NCI-H1694 (cell line): Measurements from ENCODE around the gene BSND.
"Not testable (repeated sequence)": the region's sequence is repeated elsewhere in the genome, so short reads cannot be mapped to it uniquely, and the experiment has no call there.

Experiments
- DNase-seq: peaks from one replicate; lab custom pipeline; 2025; lab: John Stamatoyannopoulos, UW

Gene BSND

DNA sequence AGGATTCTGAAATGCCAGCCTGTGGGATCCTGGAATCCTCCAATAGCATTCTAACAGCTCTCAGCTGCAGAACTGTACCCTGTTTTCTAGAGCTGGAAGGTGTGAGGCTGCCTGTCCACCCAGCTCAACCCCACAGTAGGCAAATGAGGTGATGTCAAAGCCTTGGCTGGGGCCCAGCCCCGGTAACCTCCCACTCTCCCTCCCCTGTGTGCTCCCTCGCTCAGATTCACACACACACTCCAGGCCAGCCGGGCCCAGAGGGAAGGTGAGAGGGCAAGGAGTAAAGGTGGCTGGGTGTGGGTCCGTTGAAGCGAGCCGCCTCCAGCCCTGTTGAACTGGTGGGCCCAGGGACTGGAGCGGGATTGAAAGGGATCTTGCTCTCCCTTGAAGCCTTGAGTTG is at the start of gene BSND:
Gene BSND, plus strand, starts transcription at position 257 of the 400 bp plus-strand sequence. CDS start 254 bp downstream, outside the sequence.
- no peak for DNase-seq

DNA sequence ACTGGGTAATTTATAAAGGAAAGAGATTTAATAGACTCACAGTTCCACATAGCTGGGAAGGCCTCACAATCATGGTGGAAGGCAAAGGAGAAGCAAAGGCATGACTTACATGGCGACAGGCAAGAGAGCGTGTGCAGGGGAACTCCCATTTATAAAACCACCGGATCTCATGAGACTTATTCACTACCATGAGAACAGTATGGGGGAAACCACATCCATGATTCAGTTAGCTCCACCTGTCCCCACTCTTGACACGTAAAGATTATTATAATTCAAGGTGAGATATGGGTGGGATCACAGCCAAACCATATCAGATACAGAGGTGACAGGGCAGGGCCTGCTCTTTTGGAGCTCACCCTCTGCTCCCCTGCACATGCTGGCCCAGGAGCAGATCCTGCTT is 49.7 kb upstream of the BSND start:
- no peak for DNase-seq

DNA sequence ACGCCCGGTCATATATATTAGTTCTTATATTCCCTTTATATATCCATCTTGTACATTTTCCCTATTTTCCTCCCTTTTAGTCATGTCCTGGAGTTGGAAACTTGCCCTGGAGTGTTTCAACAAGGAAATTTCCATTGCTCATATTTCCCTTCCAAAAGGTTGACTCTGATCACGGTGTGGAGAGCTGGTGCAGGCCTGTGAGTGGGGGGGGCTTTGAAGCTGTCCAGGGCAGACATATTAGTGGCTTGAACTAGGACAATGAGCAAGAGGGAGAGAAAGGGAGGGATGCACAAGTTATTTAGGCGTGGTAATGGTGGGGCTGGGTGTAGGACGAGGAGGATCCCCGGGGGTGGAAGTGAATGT is 48.7 kb upstream of the BSND start:
- no peak for DNase-seq

DNA sequence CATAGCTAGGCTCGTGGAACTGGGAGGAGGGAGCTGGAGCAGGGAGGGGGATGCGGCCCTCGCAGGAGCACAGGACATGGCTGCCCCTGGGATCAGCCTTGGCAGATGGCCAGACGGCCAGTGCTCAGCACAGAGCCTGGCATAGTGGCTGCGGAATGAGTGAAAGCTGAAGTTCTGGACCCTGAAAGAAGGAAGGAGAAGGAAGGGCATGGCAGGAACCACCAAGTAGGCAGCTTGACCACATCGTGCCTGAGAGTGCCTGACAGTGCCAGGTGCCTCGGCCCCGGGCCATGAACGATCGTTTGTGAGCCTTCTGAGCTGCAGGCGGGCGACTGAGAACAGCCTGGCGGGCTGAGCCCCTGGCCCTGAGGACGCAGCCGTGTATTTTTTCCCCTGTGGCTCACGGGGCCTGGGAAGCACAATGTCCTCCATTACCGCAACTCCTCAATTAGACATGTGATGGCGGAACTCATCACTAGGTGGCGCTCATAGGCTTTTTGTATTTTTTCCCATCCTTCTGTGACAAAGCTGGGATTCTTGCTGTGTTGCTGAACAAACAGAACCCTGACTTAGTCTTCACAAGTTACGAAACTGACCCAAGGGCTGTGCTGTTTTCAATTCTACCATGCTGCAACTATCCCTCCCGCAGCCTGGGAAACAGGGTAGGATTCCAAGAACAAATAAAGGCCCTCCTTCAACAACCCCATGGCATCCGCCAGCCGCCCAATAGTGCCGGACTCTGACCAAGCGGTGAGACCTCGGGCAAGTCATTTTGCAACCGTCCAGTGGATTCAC is 48.2 kb upstream of the BSND start:
- peak; percentile 88 for DNase-seq

DNA sequence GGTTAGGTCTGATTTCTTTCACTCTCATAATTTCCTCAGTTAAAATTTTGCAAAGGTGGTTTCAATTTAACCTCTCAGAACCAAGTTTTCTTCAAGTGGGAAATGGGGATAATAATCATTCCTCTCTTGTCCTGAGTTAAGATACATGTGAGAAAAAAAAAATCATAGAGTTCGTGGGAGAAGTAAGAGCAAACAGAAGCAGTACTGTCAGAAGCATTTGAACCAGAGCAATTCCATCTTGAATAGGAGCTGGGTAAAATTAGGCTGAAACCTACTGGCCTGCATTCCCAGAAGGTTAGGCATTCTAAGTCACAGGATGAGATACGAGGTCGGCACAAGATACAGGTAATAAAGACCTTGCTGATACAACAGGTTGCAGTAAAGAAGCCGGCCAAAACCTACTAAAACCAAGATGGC is 46.9 kb upstream of the BSND start:
- no peak for DNase-seq

DNA sequence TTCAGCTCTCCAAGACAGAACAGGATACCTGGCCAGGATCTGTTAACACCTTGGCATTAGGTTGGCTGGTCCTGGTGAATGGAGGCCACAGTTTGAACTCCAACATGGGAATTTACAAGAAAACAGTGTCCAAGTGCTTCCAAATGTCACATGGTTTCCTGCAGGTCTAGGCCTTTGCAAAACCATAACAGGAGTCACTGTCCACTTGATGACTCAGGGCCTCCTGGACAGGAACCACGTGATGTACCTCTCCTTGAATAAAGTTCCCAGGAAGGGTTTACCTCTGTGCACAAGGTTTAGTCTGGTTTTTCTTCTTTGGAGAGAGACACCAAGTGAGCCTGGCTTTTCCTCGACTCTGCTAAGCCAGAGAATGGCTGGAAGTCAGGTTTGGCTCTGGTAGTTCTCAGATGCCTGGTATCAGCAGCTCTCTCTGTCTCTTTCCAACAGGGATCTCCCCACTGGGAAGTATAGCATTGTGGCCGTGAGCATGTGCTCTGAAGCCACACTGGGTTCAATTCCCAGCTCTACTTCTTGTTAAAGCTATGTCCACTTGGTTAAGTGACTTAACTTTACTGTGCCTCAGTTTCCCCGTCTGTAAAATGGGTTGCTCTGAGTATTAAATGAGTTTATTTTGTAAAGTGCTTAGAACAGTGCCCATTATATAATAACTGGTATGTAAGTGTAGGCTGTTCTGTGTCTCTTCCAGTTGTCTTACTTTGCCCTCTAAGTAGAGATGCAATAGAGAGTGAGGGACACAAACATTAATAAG is 45.6 kb upstream of the BSND start:
- no peak for DNase-seq

DNA sequence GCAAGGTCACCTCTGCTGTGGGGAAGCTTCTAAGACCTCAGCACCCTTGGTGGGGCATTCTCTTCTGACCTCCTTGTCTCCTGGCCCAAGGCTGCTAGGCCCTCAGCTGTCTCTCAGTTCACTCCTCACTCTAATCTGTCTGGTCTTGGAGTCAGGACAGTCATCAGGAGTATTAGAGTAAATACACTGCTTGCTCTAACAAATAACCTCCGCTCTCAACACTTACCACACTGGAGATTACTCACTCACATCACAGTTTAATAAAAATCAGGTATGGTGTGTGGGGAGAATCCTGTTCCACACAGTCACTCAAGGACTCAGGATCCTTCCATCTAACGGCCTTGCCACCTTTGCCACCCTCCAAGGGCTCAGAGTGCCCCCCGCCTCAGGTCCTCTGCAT is 44.9 kb upstream of the BSND start:
- no peak for DNase-seq

DNA sequence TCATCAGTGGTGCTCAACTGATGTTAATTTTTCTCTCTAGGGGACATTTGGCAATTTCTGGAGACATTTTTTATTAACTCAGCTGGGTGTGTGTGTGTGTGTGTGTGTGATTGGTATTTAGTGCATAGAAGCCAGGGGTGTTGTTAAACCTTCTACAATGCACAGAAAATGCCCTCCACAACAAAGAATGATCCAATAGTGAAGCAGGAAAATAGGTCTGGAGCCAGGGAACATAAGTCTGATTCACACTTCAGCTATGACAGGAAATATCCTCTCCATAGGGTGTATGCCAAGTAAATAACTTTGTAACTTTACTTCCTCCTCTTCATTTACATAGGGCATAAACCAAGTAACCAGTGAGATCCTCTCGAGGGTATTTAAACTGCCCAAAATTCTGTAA is 43.4 kb upstream of the BSND start:
- no peak for DNase-seq

DNA sequence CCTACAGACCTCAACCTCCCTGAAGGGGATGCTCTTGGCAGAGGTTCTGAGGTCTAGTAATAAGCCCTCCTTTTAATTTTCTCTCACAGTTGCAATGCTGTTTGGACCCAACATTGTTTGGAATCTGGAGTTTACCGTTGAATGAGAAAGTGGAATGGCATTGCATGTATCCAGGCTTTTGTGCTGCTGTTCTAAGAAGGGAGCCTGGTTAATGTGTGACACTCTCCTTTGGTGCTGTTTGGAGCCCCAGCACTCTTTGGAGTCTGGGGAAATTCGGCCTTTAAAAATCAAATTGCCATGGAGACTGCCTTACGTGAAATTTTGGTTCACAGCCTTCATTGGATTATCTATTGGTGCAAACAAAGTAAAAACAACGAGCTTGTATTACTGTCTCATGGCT is 42.0 kb upstream of the BSND start:
- no peak for DNase-seq

DNA sequence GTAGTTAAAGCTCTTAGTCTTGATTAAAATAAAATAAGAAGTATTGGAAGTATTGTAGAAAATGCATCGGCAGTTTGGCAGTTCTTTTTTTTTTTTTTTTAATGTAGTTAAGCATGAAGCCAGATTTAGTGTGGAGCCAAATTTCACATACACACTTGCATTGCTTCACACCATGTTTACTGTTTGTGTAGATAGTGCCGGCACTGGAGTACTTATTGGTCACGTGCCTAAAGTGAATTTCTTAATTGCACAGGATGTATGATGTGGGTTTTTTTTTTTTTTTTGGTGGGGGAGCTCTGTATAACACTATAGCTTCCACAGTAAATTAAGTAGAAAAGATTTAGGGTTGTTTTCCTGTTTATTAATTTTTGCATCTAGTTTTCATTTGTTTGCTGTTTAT is 39.5 kb upstream of the BSND start:
- no peak for DNase-seq

DNA sequence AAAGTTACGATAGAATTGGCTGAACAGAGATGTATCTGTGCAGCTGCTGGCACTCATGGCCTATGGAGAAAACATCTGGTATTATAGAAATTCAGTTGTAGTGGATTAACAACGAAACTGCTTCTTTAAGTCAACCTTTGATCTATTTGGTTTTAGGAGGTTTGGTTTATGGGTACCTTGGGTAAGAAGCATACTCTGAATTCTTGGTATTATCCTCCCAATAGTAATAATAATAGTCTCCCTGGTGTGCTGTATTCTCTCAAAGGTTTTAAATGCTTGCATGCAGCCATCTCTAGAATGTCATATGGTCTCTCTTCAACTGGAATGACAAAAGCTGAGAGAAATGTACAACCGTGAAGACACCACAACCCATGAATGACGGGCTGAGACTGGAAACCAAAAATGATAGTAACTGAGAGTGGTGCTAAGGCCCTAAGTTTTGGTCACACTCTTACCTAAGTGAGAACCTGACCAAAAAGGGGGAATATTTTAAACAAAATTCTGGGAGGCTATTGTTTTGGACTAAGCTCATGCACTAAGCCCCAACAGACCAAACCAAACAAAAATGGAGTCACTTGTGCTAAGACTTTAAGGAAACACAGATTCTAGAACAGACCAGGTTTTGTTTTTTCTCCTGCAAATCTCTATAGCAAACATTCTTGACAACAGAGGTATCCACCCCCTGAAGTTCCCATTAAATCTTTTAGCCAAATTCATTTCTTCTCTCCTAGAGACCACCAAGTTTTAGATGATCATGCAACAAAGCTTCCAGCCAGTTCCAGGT is 35.9 kb upstream of the BSND start:
- no peak for DNase-seq

DNA sequence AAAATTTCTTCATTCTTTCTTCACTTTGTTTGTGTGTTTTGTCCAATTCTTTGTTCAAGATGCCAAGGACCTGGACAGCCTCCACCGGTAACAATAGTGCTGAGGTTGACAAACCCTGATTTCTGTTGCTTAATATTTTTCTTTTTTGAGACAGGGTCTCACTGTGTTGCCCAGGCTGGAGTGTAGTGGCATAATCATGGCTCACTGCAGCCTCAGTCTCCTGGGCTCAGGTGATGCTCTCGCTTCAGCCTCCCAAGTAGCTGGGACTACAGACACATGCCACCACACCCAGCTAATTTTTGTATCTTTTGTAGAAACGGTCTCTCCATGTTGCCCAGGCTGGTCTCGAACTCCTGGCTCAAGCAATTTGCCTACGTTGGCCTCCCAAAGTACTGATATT is 34.9 kb upstream of the BSND start:
- DNase-seq = not testable (repeated sequence)

DNA sequence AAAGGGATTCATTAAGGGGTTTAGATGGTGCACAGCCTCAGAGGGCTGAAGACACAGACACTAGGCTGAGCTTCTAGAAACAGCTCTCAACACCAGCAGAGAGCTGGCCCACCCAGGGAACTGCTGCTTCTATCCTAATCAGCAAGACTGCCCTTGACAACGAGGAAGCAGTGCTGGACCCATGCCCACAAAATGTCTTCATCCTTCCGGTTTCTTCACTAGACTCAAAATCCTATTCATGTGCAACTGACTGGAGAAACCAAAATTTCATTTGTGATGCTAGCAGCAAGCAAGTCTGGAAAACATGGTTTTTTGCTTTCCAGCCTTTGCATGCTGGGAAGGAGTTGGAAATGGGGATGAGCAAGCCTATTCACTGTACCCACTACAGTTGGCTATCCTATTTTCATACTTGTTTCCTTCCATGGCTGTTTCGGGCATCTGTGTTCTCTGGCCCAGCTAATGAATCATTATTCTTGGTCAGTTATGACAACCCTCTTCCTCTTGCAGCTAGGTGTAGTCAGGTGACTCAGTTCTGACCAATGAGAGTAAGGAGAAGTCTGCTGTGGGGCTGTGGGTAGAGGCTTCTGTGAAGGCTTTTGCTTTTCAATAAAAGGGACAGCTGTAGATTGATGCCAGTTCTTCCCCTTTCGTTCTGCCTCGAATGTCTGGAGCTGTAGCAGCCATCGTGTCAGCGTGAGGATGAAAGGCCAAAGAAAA is 33.0 kb upstream of the BSND start:
- no peak for DNase-seq

DNA sequence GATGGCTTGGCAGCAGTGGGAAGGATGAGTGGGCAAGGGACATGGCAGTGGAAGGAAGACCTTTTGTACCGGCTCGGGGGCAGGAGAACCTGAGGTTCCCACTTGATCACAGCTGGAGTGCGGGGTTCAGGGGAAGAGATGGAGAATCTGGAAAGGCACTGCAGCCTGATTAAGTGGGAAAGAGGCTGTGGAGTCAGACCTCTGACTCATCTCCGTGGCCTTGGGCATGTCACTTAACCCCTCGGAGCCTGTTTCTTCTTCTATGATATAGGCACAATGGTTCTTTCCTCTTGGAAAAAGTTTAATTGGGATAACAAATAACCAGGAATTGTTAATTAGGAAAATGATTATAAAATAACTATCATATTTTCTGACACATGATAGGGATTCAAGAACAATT is 31.4 kb upstream of the BSND start:
- DNase-seq = no peak

DNA sequence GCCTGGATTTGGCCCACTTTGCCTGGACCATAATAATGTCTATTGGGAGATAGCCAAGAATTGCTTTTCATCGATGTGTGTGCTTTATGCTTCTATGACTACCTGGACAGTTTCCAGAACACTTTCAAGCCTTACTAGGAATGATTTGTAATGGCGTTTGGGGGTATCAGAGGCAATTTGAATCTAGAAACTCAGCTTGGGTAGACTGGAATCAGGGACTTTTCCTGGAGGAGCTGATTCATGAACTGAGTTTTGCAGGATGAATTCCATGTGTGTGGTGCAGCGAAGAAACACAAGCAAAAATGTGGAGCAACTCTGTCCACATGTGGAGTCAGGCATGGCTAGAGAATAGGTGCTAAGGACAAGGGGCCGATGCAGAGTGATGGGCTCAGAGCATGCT is 30.2 kb upstream of the BSND start:
- no peak for DNase-seq

DNA sequence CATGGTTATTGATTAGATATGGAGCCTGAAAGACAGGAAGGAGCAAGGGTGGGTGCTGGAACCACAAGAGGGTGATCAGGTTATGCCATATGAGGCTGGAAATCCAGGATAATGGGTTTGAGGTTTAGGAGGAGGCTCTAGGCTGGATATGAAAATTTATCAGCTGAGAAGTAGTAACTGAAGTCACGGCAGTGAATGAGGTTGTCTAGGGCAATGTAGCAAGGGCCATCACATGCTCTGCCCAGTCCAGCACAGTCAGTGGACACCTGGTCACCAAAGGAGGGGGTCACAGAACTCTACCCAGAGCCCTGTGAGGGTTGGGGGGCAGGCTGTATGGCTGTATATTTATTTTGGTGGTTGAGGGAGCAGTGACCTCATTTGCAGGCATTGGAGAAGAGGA is 28.9 kb upstream of the BSND start:
- no peak for DNase-seq

DNA sequence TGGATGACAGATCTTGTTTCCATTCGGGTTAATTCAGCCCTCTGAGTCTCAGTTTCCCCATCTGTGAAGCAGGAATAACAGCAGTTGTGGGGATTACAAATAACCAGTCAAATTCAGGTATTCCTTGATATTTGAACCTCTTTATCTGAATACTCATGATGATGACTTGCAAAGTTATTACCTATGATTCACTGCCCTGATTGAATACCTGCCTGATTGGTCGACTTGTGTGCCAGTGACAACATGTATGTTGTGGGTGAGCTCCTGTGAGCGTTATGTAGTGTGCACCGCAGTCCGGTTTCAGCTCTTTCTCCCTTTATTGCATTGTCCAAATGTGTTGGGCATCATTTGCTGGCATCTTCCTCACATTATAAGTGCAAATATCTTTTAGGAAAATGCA is 27.8 kb upstream of the BSND start:
- DNase-seq = no peak

DNA sequence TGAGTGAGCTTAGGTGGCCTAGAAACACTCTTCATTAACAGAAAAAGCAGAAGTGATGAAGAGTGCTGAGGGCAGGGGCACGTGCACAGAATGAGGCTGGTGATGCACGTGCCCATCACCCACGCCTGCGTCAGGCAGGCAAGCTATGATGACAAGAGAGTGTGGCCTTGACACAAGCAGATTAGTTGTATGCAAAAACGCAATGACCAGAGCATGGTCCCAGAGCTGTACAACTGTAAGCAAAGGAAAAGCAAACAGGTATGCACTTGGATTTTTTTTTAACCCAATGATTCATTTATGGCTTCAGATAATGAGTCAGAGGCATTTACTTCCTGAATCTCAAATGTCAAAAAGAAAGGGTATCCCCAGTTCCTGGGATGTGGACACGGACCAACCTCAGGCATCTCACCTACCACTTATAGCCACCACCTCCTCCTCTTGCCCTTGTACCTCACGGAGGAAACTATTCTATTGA is 27.4 kb upstream of the BSND start:
- no peak for DNase-seq

DNA sequence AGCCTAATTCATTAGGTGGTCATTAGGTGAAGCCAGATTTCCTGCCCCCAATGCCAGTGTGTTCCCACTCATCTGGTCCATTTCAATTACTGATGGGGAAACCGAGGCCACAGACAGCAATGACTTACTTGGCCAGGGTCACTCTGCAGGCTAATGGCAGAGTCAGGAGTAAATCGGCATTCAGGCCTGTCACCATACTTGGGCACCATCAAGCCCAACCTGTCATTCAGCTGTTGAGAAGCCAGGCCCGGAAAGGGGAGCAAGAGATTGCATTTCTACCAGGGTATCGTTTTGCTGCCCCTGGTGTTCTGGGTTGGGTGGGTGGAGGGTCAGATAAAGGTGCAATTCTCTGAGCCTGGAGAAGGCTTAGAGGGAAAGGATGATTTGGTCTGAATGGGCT is 26.3 kb upstream of the BSND start:
- DNase-seq = no peak

DNA sequence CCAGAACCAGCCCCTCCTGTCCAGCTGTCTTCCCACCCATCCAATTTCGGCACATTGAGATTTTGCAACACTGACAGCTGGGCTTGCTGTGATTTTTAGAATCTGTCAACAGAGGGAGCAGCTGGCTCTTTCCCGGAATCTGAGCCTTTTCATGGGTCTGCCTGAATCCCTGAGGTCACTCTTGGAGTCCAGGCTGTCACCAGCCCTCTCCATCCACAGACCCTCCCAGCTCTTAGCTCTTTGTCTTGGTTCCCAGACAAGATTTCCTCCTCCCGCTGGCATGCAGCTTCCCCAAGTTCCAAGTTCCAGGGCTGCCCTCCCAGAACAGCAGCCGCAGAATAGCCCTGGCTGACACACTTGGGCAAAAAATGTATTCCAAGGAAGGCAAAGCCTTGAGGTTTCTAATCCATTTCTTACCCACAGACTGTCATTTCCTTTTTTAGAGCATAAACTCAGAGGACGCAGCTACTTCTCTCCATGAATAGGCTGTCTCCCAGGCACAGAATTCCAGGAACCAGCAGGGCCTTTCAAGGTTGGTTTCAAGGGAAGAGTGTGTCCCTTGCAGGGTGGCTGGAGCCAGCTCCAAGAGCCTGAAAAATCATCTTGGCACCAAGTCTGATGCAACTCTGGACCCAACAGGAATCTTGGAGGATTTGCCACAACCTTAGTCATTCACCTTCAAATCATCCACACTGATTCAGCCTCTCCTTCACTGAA is 25.4 kb upstream of the BSND start:
- DNase-seq = peak; percentile 26

DNA sequence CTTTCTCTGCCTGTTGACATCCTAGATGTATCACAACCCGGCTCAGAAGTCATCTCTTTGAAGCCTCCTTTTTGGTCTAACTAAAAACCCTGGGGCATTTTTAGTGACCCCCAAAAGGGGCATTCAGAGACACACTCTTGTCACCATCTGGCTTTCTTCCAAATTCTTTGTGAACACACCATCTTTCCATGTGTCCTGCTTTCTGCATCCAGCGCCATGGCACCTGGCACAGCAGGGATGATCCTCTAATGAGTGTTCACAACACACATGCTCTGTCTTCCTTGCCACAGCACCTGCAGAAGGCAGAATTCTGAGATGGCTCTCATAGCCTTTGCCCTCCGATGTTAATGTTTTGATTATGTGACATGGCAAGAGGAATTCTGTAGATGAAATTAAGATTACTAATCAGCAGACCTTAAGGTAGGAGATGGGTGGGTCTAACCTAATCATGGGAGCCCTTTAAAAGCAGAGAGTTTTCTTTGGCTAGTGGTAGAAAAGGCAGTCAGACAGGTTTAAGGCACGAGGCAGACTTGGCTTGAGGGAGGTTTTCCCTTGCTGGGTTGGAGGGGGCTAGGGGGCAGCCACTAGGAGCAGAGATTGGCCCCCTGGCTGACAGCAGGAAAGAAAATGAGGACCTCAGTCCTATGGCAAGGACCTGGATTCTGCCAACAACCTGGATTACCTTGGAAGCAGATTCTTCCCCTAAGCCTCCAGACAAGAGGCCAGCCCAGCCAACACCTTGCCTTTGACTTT is 23.2 kb upstream of the BSND start:
- DNase-seq = no peak
